ENCODE measurements around the gene SLC66A2.

DNA sequence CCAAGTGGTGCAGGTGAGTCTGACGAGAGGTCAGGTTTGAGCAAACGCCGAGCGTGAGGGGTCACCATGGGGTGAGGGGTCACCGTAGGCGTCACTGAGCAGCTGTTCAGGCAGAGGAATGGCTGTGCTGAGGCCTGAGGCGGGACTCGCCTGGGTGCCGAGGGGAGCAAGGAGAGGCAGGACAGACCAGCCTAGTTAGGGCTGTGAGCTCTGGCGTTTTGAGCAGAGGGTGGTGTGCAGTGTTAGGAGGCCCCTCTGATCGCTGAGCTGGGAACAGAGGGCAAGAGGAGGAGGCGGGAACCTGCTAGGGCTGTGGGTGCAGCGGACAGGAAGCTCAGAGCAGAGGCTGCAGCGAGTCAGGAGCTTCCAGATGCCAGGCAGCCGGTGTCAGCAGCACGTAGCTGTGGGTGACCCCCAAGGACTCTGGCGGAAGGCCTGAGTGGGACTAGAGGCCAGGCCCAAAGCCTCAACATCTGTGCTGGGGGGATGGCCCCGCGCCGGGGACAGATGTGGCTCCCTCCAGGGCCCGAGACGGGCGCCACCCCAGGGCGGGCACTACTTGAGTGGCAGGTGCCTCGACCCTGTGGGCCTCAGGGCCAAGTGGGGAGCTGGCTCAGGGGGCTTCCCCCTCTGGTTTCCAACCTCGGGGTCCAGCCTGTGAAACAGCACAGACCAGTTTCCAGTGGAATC is 98.0 kb downstream of the SLC66A2 start:
- TF ChIP-seq POLR2A (IDR thresholded peaks at IDR 0.05): no peak
- TF ChIP-seq, protein P1, sequence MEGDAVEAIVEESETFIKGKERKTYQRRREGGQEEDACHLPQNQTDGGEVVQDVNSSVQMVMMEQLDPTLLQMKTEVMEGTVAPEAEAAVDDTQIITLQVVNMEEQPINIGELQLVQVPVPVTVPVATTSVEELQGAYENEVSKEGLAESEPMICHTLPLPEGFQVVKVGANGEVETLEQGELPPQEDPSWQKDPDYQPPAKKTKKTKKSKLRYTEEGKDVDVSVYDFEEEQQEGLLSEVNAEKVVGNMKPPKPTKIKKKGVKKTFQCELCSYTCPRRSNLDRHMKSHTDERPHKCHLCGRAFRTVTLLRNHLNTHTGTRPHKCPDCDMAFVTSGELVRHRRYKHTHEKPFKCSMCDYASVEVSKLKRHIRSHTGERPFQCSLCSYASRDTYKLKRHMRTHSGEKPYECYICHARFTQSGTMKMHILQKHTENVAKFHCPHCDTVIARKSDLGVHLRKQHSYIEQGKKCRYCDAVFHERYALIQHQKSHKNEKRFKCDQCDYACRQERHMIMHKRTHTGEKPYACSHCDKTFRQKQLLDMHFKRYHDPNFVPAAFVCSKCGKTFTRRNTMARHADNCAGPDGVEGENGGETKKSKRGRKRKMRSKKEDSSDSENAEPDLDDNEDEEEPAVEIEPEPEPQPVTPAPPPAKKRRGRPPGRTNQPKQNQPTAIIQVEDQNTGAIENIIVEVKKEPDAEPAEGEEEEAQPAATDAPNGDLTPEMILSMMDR (IDR thresholded peaks at IDR 0.05): no peak

Measured in transverse colon (tissue), 3 donors.